ENCODE data around the gene SLC25A26.
"Not testable (repeated sequence)": the region's sequence is repeated elsewhere in the genome, so short reads cannot be mapped to it uniquely, and the experiment has no call there.

The SLC25A26 gene

DNA sequence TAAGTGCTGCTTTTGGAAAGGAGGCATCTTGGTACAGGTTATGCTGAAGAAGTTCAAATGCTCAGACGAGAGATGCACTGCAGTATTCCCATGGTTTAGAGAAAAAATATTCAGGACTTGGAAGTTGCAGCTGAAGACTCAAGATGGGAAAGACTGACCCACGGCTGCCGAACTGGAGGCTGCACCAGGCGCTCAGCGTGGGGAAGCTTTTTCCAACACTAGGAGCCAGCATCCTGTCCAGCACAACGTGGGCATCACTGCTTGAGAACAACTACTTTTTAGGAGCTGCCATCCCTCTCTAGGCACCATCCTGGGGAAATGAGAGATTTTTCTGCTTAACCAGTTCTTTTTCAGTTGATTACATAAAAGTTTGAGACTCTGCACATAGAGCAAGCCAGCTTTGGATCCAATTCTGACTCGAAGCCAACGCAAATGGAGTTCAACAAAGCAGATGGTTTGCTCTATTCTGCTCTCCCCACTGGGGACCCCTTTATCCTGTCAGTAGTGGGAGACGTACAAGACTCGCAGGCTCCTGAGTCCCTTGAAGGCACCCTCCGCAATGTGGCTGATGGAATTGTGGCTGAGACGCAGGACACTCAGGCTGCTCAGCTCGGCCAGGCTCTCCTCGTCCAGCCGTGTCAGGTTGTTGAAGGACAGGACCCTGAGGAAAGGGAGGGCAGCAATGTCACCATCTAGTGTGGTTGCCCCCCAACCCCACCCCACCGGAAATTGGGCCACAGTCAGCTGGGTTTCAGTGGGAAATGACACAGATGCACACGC lies 186.2 kb downstream of the SLC25A26 start:
- no peak for DNase-seq

DNA sequence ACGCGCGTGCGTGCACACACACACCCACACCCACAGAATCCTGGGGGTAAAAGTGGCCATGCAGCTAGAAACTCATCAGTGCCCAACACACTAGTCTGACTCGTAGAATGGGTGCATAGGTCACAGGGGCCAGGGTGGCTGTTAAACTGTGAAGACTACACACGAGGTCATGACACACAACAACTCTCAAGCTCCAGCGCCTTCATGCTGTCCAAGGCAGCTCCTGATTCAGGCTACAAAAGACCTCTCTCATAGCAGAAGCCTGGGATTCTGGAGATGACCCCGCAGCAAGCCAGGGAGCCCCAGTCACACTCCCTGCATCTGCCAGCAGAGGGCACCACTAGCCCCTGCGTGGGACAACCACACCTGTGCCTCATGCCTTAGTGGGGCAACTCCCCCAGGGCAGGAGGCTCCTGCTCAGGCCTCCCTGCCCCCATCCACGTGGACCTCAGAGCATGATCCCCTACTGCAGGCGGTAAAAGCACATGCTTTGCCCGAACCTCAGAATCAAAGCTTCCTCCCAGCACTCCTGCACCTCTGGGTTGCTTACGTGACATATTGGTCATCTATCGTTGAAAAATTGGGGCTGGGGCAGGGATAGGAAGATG lies 186.9 kb downstream of the SLC25A26 start:
- DNase-seq = peak in 44 of 51 donors; percentile 4 to 81 (median 52)

DNA sequence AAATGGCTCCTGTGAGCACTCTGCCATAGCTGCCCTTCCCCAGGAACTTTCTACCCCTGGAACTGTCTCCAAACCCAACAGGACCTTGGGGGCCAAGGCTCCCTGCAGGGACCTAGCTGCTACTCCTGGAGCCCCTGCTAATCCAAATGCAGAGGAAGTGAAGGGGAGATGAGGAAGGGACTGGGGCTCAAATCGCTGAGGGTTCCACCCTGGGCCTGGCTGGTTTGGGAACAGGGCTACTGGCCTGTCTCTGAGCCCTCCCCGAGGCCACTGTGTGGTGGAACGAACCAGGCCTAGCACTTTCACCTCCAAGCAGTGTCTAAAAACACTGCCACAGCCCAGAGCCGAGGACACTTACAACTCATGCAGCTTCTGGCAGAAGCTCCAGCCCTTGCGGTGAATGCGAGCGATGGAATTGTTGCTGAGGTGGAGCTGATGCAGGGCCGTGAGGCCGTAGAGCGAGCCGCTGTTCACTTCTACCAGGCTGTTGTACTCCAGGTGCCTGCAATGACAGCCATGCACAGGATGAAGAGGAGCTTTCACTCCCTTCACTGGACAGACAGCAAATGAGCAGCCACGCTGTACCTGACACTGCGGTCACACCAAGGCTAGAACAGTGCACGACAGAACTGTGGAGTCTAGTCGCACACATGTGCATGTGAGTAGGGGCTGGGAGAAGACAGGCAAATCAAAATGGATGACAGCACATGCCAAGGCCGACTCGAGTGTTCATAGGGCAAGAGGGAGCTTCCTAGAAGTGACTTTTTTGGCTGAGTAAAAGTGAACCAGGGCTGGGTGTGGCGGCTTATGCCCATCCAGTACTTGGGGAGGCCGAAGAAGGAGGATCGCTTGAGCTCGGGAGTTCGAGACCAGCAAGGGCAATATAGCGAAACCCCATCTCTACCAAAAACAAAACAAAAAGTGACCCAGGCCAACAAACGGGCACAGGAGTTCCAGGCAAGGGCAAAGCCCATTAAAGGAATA lies 189.3 kb downstream of the SLC25A26 start:
- DNase-seq = no peak

- no peak for DNase-seq
Measured at GRCh38 chr3:66410976-66411375, 190.2 kb downstream of the SLC25A26 start.

DNA sequence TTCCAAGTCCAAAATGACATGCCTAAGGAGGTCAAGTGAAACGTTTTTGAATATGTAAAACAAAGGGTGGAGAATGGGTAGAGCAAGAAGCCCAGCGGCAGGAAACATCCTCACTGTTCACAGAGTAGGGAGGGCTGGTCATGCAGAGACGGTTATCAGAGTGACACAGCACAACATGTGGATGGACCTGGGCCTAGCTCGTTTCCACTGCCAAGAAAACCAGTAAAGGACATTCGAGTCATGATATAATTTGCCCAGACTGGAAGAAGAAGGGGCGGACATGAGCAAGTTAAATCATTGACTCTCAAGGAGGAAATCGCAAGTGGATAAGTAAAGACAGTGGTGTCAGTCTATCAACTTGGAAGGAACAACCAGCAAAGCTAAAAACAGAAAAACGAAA lies 190.7 kb downstream of the SLC25A26 start:
- DNase-seq = no peak

- no peak for DNase-seq
Measured at GRCh38 chr3:66411961-66412887, 191.4 kb downstream of the SLC25A26 start.

- no peak for DNase-seq
Measured at GRCh38 chr3:66413151-66413751, 192.4 kb downstream of the SLC25A26 start.

DNA sequence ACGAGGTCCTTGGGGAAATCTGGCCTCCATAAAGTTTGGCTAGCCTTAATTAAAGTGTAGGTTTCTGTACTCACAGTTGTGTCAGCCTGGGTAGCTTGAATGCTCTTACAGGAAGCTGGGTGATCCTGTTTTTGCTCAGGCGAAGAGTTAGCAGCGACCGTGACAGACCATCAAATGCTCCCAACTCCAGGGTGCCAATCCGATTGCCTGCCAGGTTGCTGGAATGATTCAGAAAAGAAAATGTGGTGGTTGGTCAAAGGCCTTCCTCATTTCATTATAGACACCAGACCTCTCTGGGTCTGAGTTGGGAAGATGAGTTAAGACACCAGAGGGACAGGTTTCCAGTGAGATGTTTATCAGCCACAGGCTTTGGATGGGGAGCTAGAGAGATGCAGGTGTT lies 194.0 kb downstream of the SLC25A26 start:
- DNase-seq = no peak

DNA sequence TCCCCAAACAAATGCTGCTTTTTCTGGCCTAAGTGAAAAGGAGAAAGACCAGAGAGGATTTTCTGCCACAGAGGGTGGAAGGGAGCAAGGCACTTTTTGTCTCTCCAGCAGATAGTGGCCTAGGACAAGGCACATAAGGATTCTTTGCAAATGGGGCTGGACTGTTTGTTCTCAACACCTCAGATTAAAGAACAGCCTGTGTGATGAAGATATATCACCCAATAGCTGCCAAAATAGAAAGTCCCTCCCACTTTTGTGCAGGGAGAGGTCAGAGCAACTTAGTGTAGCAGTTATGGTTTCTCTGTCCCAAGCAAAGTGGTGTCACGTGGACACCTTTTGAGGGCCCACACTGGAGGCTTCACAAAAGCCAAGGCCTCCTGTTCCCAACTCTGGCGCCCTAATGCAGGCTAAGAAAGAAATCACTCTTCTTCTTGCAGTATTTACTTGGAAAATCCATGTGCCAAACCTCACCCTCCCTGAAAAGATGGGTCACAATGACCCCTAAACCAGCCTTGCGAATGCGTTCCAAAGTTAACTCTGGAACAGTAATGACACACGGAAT lies 195.1 kb downstream of the SLC25A26 start:
- no peak for DNase-seq

GRCh38 chr3:66416556-66417304 lies 195.9 kb downstream of the SLC25A26 start:
- DNase-seq = no peak

DNA sequence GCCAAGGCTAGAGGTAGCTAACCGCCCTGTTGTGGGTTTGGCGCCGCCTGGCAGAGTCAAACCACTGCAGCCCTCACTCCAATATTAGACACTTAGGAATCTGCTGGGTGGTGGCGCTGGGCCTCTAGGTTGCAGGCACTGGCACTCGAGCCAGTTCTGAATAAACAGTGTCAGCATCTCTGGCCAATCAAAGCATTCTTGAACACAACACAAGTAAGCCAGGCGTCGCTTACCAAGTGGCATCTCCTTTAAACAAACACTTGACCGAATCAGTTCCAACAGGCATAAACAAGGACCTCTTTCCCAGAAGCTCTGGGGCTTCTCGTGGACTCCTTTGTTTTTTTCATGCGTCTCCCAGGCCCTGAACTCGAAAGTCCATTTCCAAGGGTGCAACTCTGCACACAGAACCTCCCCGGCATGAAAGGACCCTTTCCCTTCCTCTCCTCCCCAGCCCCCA lies 197.7 kb downstream of the SLC25A26 start:
- peak in 42 of 51 donors; percentile 14 to 91 (median 64) for DNase-seq

- peak in 26 of 51 donors; percentile 24 to 86 (median 60) for DNase-seq
Measured at GRCh38 chr3:66419036-66419435, 198.2 kb downstream of the SLC25A26 start.

GRCh38 chr3:66421144-66421543 lies 200.3 kb downstream of the SLC25A26 start:
- not testable (repeated sequence) for DNase-seq

- not testable (repeated sequence) for DNase-seq
Measured at GRCh38 chr3:66421893-66422292, 201.1 kb downstream of the SLC25A26 start.

DNA sequence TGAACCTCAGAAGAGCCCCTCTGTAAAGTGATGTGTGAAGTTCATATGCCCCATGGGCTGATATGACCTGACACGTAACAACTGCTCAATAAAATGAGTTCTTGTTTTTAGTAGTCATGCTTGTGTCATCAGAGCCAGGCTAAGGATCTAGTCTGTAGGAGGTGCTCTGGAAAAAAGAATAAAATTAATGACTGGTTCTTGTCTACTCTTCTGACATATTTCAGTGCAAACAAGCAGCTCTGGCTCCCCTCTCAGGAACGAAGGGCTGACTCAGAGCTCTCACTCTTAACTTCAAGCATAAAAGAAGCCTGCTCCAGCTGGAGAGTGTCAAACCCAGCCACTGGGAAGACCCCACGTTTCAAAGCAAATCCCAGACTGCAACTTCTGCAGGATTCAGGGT lies 203.0 kb downstream of the SLC25A26 start:
- peak in 2 of 51 donors; percentile 19 to 23 for DNase-seq

DNA sequence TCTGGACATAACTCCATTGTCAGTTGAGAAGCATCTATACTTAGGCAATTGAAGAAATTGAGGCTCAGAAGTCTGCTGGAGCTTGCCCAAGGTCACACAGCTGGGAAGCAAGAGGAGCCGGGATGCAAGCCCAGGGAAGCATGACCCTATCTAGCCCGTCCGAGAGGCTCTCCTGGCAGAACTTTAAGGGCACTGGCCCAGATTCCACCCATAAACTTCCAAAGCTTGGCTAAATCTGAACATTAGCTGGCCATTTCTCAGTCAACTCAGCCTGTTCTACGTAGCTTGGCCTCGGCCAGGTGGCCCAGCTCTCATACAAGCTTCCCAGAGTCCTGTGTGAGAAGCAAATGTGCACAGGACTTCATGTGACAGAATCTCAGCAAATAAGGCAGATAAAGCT lies 204.2 kb downstream of the SLC25A26 start:
- peak in 16 of 51 donors; percentile 10 to 67 (median 37) for DNase-seq

- DNase-seq = no peak
Measured at GRCh38 chr3:66425576-66426114, 204.8 kb downstream of the SLC25A26 start.

- no peak for DNase-seq
Measured at GRCh38 chr3:66426135-66426534, 205.3 kb downstream of the SLC25A26 start.

GRCh38 chr3:66427352-66427751 lies 206.6 kb downstream of the SLC25A26 start:
- no peak for DNase-seq
